Chondrocyte (in vitro differentiated cells): ENCODE data around the gene PIP5K1B. TPM values are rescaled to one million over a fixed set of nuclear protein-coding genes. Genes with fewer than 3 reads are reported as not detected.
A peak's percentile ranks its signal among the peaks of the same experiment; 100 is the strongest.

Experiments used
- DNase-seq: peaks from one replicate; pipeline ENCODE4 v3.0.0; 2021; ENCODE audit warnings: mixed read lengths, low spot score
- H3K27ac Mint-ChIP-seq: one replicate; pipeline ENCODE4 v1.8.0; 2021; ENCODE audit warnings: mild to moderate bottlenecking, moderate library complexity, mixed read lengths; ENCODE audit not compliant: unreplicated experiment
- H3K27me3 Mint-ChIP-seq: 2 replicates; pipeline ENCODE4 v1.8.0; 2021; ENCODE audit warnings: low read depth, mixed read lengths
- H3K36me3 Mint-ChIP-seq: 2 replicates; pipeline ENCODE4 v1.8.0; 2021; ENCODE audit warnings: low read depth, mixed read lengths
- H3K4me1 Mint-ChIP-seq: 2 replicates; pipeline ENCODE4 v1.8.0; 2021; ENCODE audit warnings: low read depth, mild to moderate bottlenecking, mixed read lengths
- H3K4me3 Mint-ChIP-seq: one replicate; pipeline ENCODE4 v1.8.0; 2021; ENCODE audit warnings: mild to moderate bottlenecking, moderate library complexity, mixed read lengths; ENCODE audit not compliant: unreplicated experiment
- H3K9me3 Mint-ChIP-seq: 2 replicates; pipeline ENCODE4 v1.8.0; 2021; ENCODE audit warnings: low read depth, mixed read lengths
- CTCF ChIP-seq: fragments of 200-600 bp; sonication (generic); IDR thresholded peaks from 2 replicates; pipeline ENCODE4 v1.5.0; 2021; ENCODE audit warnings: antibody characterized with exemption, mild to moderate bottlenecking, moderate library complexity
- total RNA-seq: library from RNA; stranded (reverse); gene quantifications from 3 replicates; pipeline ENCODE4 v1.2.1, GENCODE V29; 2021

PIP5K1B gene
- total RNA-seq, 1 donor from 2014 or later = not detected

GRCh38 chr9:68998812-68999211, 293.8 kb downstream of the PIP5K1B start:
- Mint-ChIP-seq H3K27ac (no peak overlapping the region), H3K36me3 (no peaks in the 10 kb centered on the region), H3K4me3 (no peak overlapping the region), H3K27me3 (peaks cover 35% of the 10 kb centered on the region), H3K9me3 (no peaks in the 10 kb centered on the region), H3K4me1 (no peaks in the 10 kb centered on the region)
- no peak for DNase-seq
- no peak for TF ChIP-seq CTCF

DNA sequence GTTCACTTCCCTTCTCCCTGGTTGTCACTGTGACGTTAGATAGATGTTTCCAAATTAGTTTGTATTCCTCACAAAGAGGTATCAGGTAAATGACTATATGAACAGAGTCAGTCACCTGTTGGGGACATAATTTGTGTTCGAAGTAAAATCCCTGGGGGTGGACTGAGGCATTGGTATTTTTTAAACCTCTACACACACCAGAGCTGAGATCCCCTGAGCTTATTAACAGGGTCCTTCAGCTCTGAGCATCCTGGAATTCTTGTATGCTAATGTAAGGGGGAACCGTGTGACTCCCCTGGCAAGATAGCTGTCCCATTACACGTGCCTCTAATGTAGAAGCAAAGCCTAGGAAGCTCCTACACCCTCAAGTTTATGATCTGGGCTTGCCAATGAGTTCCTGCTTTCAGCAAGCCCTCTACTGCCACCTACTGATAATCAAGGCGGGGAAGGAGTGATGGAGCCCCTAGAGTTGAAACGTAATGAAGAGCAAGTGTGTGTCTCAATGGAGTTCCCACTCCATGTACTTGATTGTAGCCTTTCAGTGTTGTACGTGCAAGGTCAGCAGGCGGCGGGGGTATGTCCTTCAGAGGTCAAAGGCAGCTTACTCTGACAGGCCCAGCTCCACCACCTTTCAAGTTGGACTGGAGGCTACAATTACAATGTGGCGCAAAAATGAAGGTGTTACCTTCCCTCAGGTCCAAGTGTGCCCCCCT, 294.5 kb downstream of the PIP5K1B start:
- Mint-ChIP-seq H3K9me3 (no peaks in the 10 kb centered on the region), H3K36me3 (no peaks in the 10 kb centered on the region), H3K4me1 (peaks cover under 1% of the 10 kb centered on the region), H3K27ac (no peak overlapping the region), H3K4me3 (no peak overlapping the region), H3K27me3 (peaks cover 35% of the 10 kb centered on the region)
- no peak for DNase-seq
- peak; percentile 85 for TF ChIP-seq CTCF

DNA sequence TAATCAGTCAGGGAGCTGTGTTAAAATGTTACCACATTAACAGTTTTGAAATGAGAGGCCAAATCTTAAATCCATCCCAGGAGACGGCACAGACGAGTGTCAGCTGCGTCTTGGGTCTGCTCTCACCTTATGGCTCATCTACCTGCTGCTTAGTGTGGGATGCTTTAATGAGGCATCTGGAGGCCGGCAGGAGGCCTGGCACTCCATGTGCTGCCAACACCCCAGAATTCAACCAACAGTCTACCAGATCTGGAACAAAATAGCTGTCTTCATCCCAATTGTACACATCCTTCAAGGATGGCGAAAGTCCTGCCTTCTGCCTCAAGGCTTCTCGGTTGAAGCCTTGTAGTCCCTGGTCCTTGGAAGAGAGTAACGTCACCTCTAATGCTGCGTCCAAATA, 296.9 kb downstream of the PIP5K1B start:
- H3K9me3 Mint-ChIP-seq = no peaks in the 10 kb centered on the region
- H3K4me3 Mint-ChIP-seq = no peak overlapping the region
- no peak for TF ChIP-seq CTCF
- no peaks in the 10 kb centered on the region for H3K36me3 Mint-ChIP-seq
- H3K27ac Mint-ChIP-seq = no peak overlapping the region
- peaks cover 10% of the 10 kb centered on the region for H3K4me1 Mint-ChIP-seq
- DNase-seq = no peak
- H3K27me3 Mint-ChIP-seq = peaks cover 33% of the 10 kb centered on the region

DNA sequence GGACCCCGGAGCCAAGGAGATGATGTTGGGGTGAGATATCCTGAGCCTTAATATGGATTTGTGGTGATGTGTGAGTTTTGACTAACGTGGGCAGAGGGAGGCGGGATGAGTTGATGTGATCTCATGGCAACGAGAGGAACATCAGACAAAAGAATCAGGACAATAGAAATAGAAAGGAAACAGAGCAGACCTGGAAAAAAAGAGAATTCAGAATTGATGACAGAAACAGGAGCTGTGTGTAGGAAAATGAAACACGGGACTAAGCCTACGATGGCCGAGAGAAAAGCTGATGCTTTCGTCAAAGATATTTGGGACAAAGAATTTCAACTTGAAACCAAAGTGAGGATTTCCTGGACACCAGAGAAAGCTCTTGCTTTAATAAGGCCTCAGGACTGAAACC, 298.0 kb downstream of the PIP5K1B start:
- no peaks in the 10 kb centered on the region for H3K9me3 Mint-ChIP-seq
- H3K27ac Mint-ChIP-seq = no peak overlapping the region
- peaks cover 10% of the 10 kb centered on the region for H3K4me1 Mint-ChIP-seq
- DNase-seq = no peak
- peaks cover 26% of the 10 kb centered on the region for H3K27me3 Mint-ChIP-seq
- H3K4me3 Mint-ChIP-seq = no peak overlapping the region
- no peak for TF ChIP-seq CTCF
- no peaks in the 10 kb centered on the region for H3K36me3 Mint-ChIP-seq

DNA sequence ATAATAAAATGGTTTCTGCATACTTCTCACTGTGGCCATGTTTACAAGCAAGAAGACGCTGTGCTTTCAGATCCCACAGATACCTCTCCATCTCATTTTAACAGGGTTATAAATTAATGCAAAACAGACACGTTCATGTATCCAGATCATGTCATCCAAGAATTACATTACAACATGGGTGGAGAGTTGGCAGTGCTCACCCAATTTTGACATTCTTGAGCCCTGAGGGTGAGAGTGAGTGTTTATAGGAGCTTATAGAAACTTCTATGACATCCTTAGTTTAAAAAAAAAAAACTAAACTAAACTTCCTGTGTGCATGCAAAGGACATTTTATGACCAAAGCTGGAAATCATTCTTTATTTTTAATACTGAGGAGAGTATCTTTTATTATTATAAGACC, 299.8 kb downstream of the PIP5K1B start:
- Mint-ChIP-seq H3K4me1 (peaks cover 10% of the 10 kb centered on the region), H3K4me3 (no peak overlapping the region), H3K27me3 (peaks cover 19% of the 10 kb centered on the region), H3K9me3 (no peaks in the 10 kb centered on the region), H3K36me3 (no peaks in the 10 kb centered on the region), H3K27ac (no peak overlapping the region)
- no peak for TF ChIP-seq CTCF
- DNase-seq = no peak
